Chondrocyte (in vitro differentiated cells): ENCODE data around the gene KIF4A. TPM values are rescaled to one million over a fixed set of nuclear protein-coding genes. Genes with fewer than 3 reads are reported as not detected.

Experiments
- DNase-seq: peaks from one replicate; pipeline ENCODE4 v3.0.0; 2021; ENCODE audit warnings: mixed read lengths, low spot score
- H3K27ac Mint-ChIP-seq: one replicate; pipeline ENCODE4 v1.8.0; 2021; ENCODE audit warnings: mild to moderate bottlenecking, moderate library complexity, mixed read lengths; ENCODE audit not compliant: unreplicated experiment
- H3K27me3 Mint-ChIP-seq: 2 replicates; pipeline ENCODE4 v1.8.0; 2021; ENCODE audit warnings: low read depth, mixed read lengths
- H3K36me3 Mint-ChIP-seq: 2 replicates; pipeline ENCODE4 v1.8.0; 2021; ENCODE audit warnings: low read depth, mixed read lengths
- H3K4me1 Mint-ChIP-seq: 2 replicates; pipeline ENCODE4 v1.8.0; 2021; ENCODE audit warnings: low read depth, mild to moderate bottlenecking, mixed read lengths
- H3K4me3 Mint-ChIP-seq: one replicate; pipeline ENCODE4 v1.8.0; 2021; ENCODE audit warnings: mild to moderate bottlenecking, moderate library complexity, mixed read lengths; ENCODE audit not compliant: unreplicated experiment
- H3K9me3 Mint-ChIP-seq: 2 replicates; pipeline ENCODE4 v1.8.0; 2021; ENCODE audit warnings: low read depth, mixed read lengths
- CTCF ChIP-seq: fragments of 200-600 bp; sonication (generic); IDR thresholded peaks from 2 replicates; pipeline ENCODE4 v1.5.0; 2021; ENCODE audit warnings: antibody characterized with exemption, mild to moderate bottlenecking, moderate library complexity
- total RNA-seq: library from RNA; stranded (reverse); gene quantifications from 3 replicates; pipeline ENCODE4 v1.2.1, GENCODE V29; 2021

The KIF4A gene
- total RNA-seq, 1 donor from 2014 or later, result 5.9 TPM

- H3K4me1 Mint-ChIP-seq, result peaks cover 27% of the 10 kb centered on the region
- H3K27ac Mint-ChIP-seq, result peak overlapping the region; percentile 37
- no peaks in the 10 kb centered on the region for H3K27me3 Mint-ChIP-seq
- peak overlapping the region; percentile 82 for H3K4me3 Mint-ChIP-seq
- no peak for DNase-seq
- H3K36me3 Mint-ChIP-seq, result no peaks in the 10 kb centered on the region
- peak; percentile 82 for TF ChIP-seq CTCF
- H3K9me3 Mint-ChIP-seq, result peaks cover 5% of the 10 kb centered on the region
Measured at GRCh38 chrX:70452143-70452733, 162.3 kb downstream of the KIF4A start.

GRCh38 chrX:70453024-70453618 lies 163.2 kb downstream of the KIF4A start:
- Mint-ChIP-seq H3K36me3 (no peaks in the 10 kb centered on the region), H3K27ac (no peak overlapping the region), H3K4me1 (peaks cover 27% of the 10 kb centered on the region), H3K4me3 (peak overlapping the region; percentile 82), H3K27me3 (no peaks in the 10 kb centered on the region), H3K9me3 (peaks cover 5% of the 10 kb centered on the region)
- TF ChIP-seq CTCF, result no peak
- DNase-seq, result no peak

GRCh38 chrX:70454441-70455365 lies 164.8 kb downstream of the KIF4A start:
- Mint-ChIP-seq H3K4me3 (peak overlapping the region; percentile 62), H3K4me1 (peaks cover 27% of the 10 kb centered on the region), H3K27ac (peak overlapping the region; percentile 39), H3K36me3 (no peaks in the 10 kb centered on the region), H3K27me3 (no peaks in the 10 kb centered on the region), H3K9me3 (no peaks in the 10 kb centered on the region)
- peak; percentile 84 for TF ChIP-seq CTCF
- DNase-seq, result no peak

- Mint-ChIP-seq H3K9me3 (no peaks in the 10 kb centered on the region), H3K4me3 (peak overlapping the region; percentile 51), H3K27ac (peak overlapping the region; percentile 13), H3K27me3 (no peaks in the 10 kb centered on the region), H3K36me3 (no peaks in the 10 kb centered on the region), H3K4me1 (peaks cover 27% of the 10 kb centered on the region)
- TF ChIP-seq CTCF, result no peak
- DNase-seq, result no peak
Measured at GRCh38 chrX:70455366-70456202, 165.7 kb downstream of the KIF4A start.
